CD1c-positive myeloid dendritic cell (primary cell): ENCODE data around the gene EFCAB6.
"Not testable (repeated sequence)": the region's sequence is repeated elsewhere in the genome, so short reads cannot be mapped to it uniquely, and the experiment has no call there.

Experiments
- DNase-seq: peaks from one replicate; pipeline ENCODE4 v3.0.0-alpha.2; 2016; ENCODE audit errors: extremely low spot score

Gene EFCAB6

GRCh38 chr22:43707648-43708047 lies 104.5 kb downstream of the EFCAB6 start:
- no peak for DNase-seq

DNA sequence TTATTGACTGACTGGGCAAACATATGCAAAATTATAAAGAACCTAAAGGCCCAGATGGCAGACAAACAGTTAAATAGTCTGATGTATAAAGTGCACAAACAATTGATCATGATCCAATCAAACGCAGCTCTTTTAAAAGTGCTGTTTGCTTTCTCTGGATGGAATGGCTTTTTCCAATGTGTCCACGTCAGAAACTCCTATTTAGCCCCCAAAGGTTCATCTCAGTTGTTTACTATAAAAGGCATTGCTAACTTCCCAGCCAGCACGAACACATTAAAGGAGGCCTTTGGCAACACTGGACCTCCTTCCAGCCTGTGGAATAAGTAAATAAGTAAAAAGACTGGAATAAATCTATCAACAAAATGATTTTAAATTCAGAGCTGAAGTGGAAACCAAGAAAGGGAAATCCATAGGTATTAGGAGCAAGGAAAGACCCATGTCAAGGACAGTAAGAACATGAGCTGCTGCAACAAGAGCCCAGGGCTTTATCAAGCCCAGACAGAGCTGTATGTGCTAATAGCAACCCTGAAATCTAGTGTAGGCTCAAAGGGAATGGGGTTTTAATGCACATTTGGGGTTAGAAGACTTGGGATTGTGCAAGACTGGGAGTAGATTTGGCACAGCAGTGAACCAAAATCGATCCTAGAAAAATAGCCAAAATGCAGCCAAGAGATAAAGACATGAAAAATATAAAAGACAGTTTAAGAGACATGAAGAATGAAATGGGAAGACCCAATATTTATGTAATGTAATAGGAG lies 105.4 kb downstream of the EFCAB6 start:
- DNase-seq = no peak

- DNase-seq = no peak
These were observed 106.0 kb downstream of the EFCAB6 start for GRCh38 chr22:43706151-43706550.

DNA sequence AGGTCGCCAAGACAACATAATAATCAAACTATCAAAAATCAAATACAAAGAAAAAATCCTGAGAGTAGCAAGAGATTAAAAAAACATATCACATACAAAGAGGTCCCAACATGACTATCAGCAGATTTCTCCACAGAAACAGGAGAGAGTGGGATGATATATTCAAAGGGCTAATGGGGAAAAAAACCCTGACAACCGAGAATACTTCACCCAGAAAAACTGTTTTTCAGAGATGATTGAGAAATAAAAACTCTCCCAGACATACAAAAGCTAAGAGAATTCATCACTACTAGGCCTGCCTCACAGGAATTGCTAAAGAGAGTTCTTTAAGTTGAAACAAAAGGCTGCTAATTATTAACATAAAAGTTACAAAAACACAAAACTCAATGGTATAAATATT lies 108.1 kb downstream of the EFCAB6 start:
- no peak for DNase-seq

GRCh38 chr22:43698403-43698802 lies 113.7 kb downstream of the EFCAB6 start:
- DNase-seq = no peak

GRCh38 chr22:43697894-43698293 lies 114.2 kb downstream of the EFCAB6 start:
- no peak for DNase-seq

GRCh38 chr22:43693249-43693648 lies 118.9 kb downstream of the EFCAB6 start:
- no peak for DNase-seq

- DNase-seq = no peak
These were observed 122.7 kb downstream of the EFCAB6 start for GRCh38 chr22:43689356-43689755.

DNA sequence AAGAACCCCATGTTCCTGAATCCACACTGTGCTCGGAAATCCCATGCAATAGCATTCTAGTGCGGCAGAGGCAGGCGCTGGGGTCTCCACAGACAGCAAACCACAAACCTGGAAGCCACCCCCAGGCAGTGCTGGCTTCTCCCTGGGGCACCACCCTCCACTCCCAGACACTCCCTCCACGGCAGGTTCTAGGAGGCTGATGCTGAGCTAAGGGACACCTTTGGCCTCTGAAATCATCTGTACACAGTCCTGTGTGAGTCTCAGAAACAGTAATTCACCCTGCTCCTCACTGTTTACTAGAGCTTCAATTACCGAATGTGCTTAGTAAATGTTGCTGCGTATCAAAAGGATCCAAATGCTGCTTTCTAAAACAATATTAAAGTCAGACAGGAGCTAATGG lies 129.3 kb downstream of the EFCAB6 start:
- DNase-seq = no peak

GRCh38 chr22:43681731-43682360 lies 130.3 kb downstream of the EFCAB6 start:
- no peak for DNase-seq

GRCh38 chr22:43670513-43670912 lies 141.6 kb downstream of the EFCAB6 start:
- no peak for DNase-seq

DNA sequence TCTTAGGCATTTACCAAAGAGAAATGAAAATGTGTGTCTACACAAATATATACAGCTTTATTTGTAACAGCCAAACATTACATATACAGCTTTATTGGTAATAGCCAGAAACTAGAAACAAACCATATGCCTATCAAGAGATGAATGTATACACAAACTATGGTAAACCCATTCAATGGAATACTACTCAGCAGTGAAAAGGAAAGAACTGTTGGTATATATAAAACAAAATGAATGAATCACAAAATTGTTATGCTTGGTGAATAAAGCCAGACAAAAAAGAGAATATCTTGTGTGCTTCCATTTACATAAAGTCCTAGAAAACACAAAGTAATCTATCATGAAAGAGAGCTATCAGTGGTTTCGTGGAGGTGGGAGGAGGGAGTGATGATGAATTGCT lies 142.9 kb downstream of the EFCAB6 start:
- no peak for DNase-seq

DNA sequence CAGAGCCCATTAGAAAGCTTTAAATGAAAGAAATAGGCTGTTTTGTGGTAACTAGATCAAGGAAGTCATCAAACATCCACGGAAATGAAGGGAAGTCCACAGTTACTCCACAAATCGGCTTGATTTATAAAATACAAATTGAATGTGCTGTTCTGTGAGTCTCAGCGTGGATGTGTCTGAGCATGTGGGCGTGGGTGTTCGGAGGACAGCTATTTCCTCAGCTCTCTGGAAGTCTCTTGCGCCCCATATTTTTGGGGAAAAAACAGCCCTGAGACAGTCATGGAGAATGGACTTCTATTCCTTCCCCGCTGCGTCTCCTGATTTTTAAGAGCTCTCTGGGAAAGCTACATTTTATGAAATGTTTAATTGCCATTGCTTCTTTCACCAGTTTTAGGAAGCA lies 144.4 kb downstream of the EFCAB6 start:
- DNase-seq = no peak

DNA sequence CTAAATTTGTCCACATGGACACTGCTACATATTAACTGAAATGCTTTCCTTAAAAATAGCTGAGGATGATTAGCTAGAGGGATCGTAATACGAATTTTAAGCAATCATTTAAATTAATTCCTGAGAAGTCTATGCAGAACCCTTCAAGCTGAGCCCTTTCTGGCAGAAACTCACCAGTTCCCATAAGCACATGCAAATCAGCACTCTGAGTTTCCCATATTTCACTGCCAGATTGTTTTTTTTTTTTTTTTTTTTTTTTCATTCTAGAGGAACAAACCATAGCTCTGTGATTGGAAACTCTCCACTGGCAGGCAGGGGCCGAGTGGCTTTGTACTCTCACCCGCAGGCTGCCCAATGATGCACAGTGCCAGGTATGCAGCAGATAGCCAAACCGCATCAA lies 145.6 kb downstream of the EFCAB6 start:
- DNase-seq = no peak

DNA sequence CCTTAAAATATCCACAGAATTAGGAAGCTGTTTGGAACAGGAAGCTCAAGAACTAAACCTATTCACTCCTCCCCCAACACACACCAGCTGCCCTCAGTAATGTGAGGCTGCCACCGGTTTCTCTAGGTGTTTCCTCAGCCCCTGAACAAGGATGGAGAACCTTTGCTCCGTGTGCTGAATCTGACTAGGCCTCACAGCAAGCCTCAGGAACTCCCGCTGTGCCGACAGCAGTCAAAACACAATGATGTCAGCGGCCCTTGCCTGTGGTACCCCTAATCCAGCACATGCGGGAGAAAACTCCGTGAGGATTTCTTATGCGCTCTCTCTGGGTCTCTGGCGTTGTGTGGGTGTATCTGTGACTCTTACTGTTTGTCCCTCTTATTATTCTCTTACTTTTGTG lies 153.3 kb downstream of the EFCAB6 start:
- no peak for DNase-seq

DNA sequence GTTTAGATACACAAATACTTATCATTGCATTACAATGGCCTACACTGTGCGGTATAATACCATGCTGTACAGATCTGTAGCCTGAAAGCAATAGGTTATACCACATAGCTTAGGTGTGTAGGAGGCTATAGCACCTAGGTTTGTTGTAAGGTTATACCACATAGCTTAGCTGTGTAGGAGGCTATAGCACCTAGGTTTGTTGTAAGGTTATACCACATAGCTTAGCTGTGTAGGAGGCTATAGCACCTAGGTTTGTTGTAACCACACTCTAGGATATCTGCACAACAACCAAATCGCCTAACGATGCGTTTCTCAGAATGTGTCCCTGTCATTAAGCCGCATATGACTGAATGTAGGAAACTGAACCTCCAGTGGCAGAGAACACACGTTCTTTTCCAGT lies 155.5 kb downstream of the EFCAB6 start:
- not testable (repeated sequence) for DNase-seq

GRCh38 chr22:43654271-43654670 lies 157.8 kb downstream of the EFCAB6 start:
- DNase-seq = no peak

- no peak for DNase-seq
These were observed 159.3 kb downstream of the EFCAB6 start for GRCh38 chr22:43652845-43653244.

DNA sequence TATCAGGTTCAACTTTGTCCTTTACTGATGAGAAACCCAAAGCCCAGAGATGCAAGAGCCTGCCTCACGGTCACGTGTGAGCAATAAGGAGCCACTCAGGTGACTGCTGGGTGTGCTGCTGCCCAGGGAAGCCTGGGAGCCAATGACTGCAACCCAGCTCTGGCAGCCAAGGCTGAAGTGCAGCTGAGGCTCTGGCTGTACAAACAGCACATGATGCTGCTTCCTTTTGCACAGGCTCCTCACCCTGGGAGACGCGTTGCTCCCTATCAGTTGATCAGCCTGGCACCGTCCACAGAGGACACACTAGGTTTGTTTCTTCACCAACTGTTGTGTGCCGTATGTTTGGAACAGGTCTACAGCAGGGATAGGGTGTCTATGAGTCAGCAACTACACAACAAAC lies 168.7 kb downstream of the EFCAB6 start:
- DNase-seq = no peak

DNA sequence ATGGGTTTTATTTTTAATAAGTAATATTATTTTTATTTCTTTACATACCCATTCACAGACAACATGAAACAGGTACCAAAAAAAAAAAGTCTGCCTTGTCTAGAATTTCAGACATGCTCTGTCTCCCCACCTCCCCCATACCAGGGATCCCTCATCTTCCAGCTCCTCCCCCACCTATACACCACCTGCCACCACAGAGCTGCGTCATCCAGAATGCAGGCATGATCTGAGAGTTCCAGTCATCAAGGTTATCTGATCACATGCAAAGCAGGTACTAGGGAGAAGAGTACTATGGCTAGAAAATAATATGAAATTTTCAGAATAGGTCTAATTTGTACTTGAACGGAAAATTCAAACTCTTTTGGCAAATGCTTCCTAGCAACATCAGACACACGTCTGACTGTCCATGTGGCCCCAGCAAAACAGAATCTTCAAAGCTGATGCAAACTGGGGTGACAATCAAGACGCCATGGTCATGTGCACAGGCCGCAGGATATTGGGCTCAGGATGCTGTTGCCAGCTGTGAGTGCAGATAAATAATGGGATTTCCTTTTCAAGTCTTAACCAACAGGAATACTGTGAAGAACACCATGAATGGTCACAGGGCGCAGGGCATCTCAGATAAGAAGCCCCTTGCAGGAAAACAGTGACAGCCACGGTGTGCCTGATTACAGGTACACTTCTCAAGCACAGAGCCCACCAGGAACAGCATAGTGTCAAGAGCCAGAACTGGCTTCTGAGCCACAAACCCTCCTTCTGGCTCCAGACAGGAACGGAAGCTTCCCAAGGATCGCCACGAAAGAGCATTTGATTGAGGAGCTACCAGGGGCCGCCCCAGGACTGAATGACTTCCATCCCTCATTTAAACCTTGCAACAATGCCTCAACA lies 169.5 kb downstream of the EFCAB6 start:
- no peak for DNase-seq

GRCh38 chr22:43639228-43639948 lies 172.7 kb downstream of the EFCAB6 start:
- no peak for DNase-seq
